Spleen (tissue), 11 donors: ENCODE results near the gene LCE6A. TPM values are rescaled to one million over a fixed set of nuclear protein-coding genes. Genes with fewer than 3 reads are reported as not detected.

Source experiments
- DNase-seq: peaks from one replicate; pipeline ENCODE4 v3.0.0-alpha.2; 2020
- H3K27ac ChIP-seq, 8 donors: fragments of 200-600 bp; sonication (generic) in 7 of 8; 1 replicate in 4 of 8; 2 replicates in 4 of 8; pipeline versions ENCODE4 v1.5.0 to v1.8.0; 2016 to 2021; ENCODE audit warnings: inconsistent platforms in 4 of 8, mild to moderate bottlenecking in 4 of 8, moderate library complexity in 1 of 8
- H3K27me3 ChIP-seq, 7 donors: fragments of 200-600 bp; sonication (generic) in 6 of 7; replicated peaks in 1 of 7; 1 replicate in 4 of 7; 2 replicates in 3 of 7; pipeline versions ENCODE4 v1.5.0 to v1.8.0; 2016 to 2021; ENCODE audit warnings: inconsistent platforms in 3 of 7, mild to moderate bottlenecking in 1 of 7
- H3K36me3 ChIP-seq, 6 donors: fragments of 200-600 bp; sonication (generic) in 5 of 6; 1 replicate in 4 of 6; 2 replicates in 2 of 6; pipeline versions ENCODE4 v1.5.0 to v1.8.0; 2016 to 2021; ENCODE audit warnings: inconsistent platforms in 2 of 6
- H3K4me1 ChIP-seq, 6 donors: fragments of 200-600 bp; sonication (generic) in 5 of 6; 1 replicate in 3 of 6; 2 replicates in 3 of 6; pipeline versions ENCODE4 v1.5.0 to v1.8.0; 2016 to 2021; ENCODE audit warnings: inconsistent platforms in 3 of 6
- H3K4me3 ChIP-seq, 8 donors: fragments of 200-600 bp; sonication (generic) in 7 of 8; 1 replicate in 4 of 8; 2 replicates in 4 of 8; pipeline versions ENCODE4 v1.5.0 to v1.8.0; 2016 to 2021; ENCODE audit warnings: inconsistent platforms in 4 of 8, mild to moderate bottlenecking in 4 of 8, moderate library complexity in 2 of 8
- H3K9me3 ChIP-seq, 8 donors: fragments of 200-600 bp; sonication (generic) in 7 of 8; 1 replicate in 4 of 8; 2 replicates in 4 of 8; pipeline versions ENCODE4 v1.5.0 to v1.8.0; 2016 to 2021; ENCODE audit warnings: inconsistent platforms in 4 of 8
- CTCF ChIP-seq, 11 experiments: fragments of 200-600 bp in 7 of 11; fragments of 450-650 bp in 4 of 11; sonication (generic) in 4 of 11; IDR thresholded peaks in 8 of 11; conservative IDR thresholded peaks in 3 of 11; 1 replicate in 7 of 11; 2 replicates in 4 of 11; pipeline versions ENCODE4 v1.4.0 to v1.8.0; 2016 to 2021; ENCODE audit warnings: antibody characterized with exemption in 11 of 11, inconsistent platforms in 4 of 11, mild to moderate bottlenecking in 1 of 11
- POLR2A ChIP-seq, 3 donors: fragments of 450-650 bp; IDR thresholded peaks; one replicate each; pipeline ENCODE4 v1.5.1; 2017; ENCODE audit warnings: antibody characterized with exemption in 3 of 3, mild to moderate bottlenecking in 1 of 3
- POLR2AphosphoS5 ChIP-seq, 3 donors: sonication (generic); formaldehyde crosslinking; IDR thresholded peaks; one replicate each; pipeline ENCODE4 v1.5.1; 2017; ENCODE audit warnings: antibody characterized with exemption in 3 of 3
- WGBS, 5 donors: extraction: QIAGEN DNeasy Blood & Tissue Kit in 3 of 5; methylation state at CpG; one replicate each; pipeline versions ENCODE4 v1.1.5 to v1.1.7; 2013 to 2018; 5-methylcytosine and 5-hydroxymethylcytosine counted together
- intact Hi-C: fragments of 100-400 bp; cut with DNase I; formaldehyde crosslinking; loops from one replicate; pipeline ENCODE4 v1.15.0; 2023; ENCODE audit warnings: low total_unique reads
- polyA plus RNA-seq, 3 donors: library from polyadenylated mRNA; stranded (reverse); fragments of 200-250 nt; gene quantifications; one replicate each; pipeline ENCODE4 v1.2.1, GENCODE V29; 2013
- total RNA-seq, 7 donors: library from RNA; depleted of rRNA in 3 of 7; stranded (reverse); fragments of >200 nt in 3 of 7; fragmentation: NEBNext Ultra II Directional in 4 of 7; extraction: Animal tissue kit (Norgen Biotek cat#: 25700) in 4 of 7; gene quantifications; one replicate each; pipeline versions ENCODE4 v1.1.0 to v1.2.1, GENCODE V29; 2016 to 2021
- donor health status: healthy with polysubstance abuse.
- donor health status: DM: no; HTN: no; CAD: no; lungs with moderate emphysema.
- donor health status: DM: no; HTN: no; CAD: no.
- donor health status: Bipolar disorder and iron deficiency.
- donor health status: healthy.
- donor health status: DM: no; HTN: no; CAD: no.
- donor health status: DM: yes; HTN: yes; CAD: no.

Gene LCE6A
- total and polyA plus RNA-seq, 10 donors = not detected

- no peak for DNase-seq
- WGBS, 5 donors = 49 to 69% (median 57%) methylated on average over 3 of the region's 3 CpGs
- Histone ChIP-seq H3K27me3 (peaks cover 0 to 37% (median 0%) of the 10 kb centered on the region in 7 donors), H3K36me3 (no peaks in the 10 kb centered on the region), H3K9me3 (peaks cover 0 to 4% (median 0%) of the 10 kb centered on the region in 8 donors), H3K4me1 (no peaks in the 10 kb centered on the region), H3K4me3 (no peak within 1 kb of the TSS), H3K27ac (no peak within 1 kb of the TSS)
- TF ChIP-seq POLR2A (IDR thresholded peaks at IDR 0.05) (no peak), CTCF (IDR thresholded peaks at IDR 0.05 in 8 of 11, conservative IDR thresholded peaks at IDR 0.05 in 3 of 11) (no peak), POLR2AphosphoS5 (IDR thresholded peaks at IDR 0.05) (no peak)
- intact Hi-C loops = no loop called here
These were observed 36.1 kb upstream of the LCE6A start, which contains the start of gene LCE1C for GRCh38 chr1:152806576-152806975. TSS of gene LCE1C (minus strand) at chr1:152806651. CDS start at chr1:152805478, 1,173 bp downstream.

DNA sequence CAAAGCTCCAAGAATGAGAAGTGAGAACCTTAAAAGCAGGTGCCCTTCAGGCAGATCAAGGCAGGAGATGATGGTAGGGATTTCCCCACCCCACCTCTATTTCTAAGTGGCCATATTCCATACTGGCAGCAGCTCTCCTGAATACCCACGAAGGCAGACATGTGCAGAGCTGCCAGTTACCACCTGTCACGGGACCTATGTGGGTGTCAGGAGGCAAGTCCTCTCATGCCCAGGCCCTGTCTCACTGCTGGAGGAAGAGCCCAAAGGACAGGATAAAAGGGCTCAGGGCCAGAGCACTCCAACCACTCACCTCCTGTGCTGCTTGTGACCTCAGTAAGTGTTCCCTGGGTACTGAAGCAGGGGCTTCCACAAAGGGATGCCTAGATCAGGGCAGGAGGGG lies 31.6 kb upstream of the LCE6A start:
- H3K9me3 ChIP-seq = peaks cover 0 to 7% (median 0%) of the 10 kb centered on the region in 8 donors
- intact Hi-C loops = no loop called here
- no peaks in the 10 kb centered on the region for H3K4me1 ChIP-seq
- H3K27me3 ChIP-seq = peaks cover 0 to 24% (median 0%) of the 10 kb centered on the region in 7 donors
- DNase-seq = no peak
- TF ChIP-seq POLR2AphosphoS5 (IDR thresholded peaks at IDR 0.05) (no peak), POLR2A (IDR thresholded peaks at IDR 0.05) (no peak), CTCF (IDR thresholded peaks at IDR 0.05 in 8 of 11, conservative IDR thresholded peaks at IDR 0.05 in 3 of 11) (no peak)
- 63 to 81% (median 75%) methylated on average over 2 of the region's 2 CpGs for WGBS, 5 donors
- no peak overlapping the region for H3K4me3 ChIP-seq
- no peaks in the 10 kb centered on the region for H3K36me3 ChIP-seq
- no peak overlapping the region for H3K27ac ChIP-seq

DNA sequence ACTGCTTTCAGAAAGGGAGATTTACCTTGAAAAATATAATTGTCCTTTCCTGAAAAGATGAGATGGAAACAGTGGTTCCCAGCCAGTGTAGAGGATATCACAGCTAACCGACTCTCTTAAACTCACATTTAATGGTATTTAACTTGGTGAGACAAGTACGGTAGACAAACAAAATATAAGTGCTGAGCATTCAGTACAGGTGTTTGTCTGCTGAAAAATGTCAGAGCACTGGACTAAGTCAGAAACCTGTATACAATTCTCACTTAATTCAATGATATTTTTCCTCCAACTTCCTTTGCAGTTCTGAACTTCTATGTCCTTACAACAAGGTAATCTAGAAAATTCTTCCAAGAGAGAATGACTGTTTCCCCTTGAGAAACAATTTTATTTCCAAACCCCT lies 31.0 kb upstream of the LCE6A start, which contains the start of gene LCE1B:
TSS of gene LCE1B (plus strand) at position 301 of the 400 bp plus-strand sequence. CDS start 476 bp downstream, outside the sequence.
- Histone ChIP-seq H3K27me3 (peaks cover 0 to 19% (median 0%) of the 10 kb centered on the region in 7 donors), H3K27ac (no peak within 1 kb of the TSS), H3K9me3 (peaks cover 0 to 7% (median 0%) of the 10 kb centered on the region in 8 donors), H3K36me3 (no peaks in the 10 kb centered on the region), H3K4me3 (no peak within 1 kb of the TSS), H3K4me1 (no peaks in the 10 kb centered on the region)
- no peak for DNase-seq
- intact Hi-C loops = no loop called here
- 67 to 93% (median 88%) methylated on average over 2 of the region's 2 CpGs for WGBS, 5 donors
- TF ChIP-seq POLR2A (IDR thresholded peaks at IDR 0.05) (no peak), POLR2AphosphoS5 (IDR thresholded peaks at IDR 0.05) (no peak), CTCF (IDR thresholded peaks at IDR 0.05 in 8 of 11, conservative IDR thresholded peaks at IDR 0.05 in 3 of 11) (no peak)

DNA sequence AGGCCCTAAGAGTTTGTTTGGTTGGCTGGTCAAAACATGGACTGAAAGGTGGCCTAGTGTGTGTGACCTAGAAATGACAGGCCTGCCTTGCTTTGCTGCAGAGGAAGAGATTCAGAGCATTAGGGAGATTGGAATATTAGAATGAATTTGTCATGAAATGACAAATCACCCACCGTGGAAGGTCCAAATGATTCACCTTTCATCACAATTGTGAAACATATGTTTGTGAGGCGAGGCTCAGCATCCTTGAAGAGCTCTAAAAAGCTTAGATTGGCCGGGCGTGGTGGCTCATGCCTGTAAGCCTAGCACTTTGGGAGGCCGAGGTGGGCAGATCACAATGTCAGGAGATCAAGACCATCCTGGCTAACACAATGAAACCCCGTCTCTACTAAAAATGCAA lies 25.3 kb upstream of the LCE6A start:
- 82 to 89% (median 84%) methylated on average over 6 of the region's 6 CpGs for WGBS, 5 donors
- H3K36me3 ChIP-seq = no peaks in the 10 kb centered on the region
- intact Hi-C loops = no loop called here
- H3K4me1 ChIP-seq = no peaks in the 10 kb centered on the region
- H3K9me3 ChIP-seq = peaks cover 0 to 3% (median 0%) of the 10 kb centered on the region in 8 donors
- no peak for DNase-seq
- H3K27me3 ChIP-seq = peaks cover 0 to 5% (median 0%) of the 10 kb centered on the region in 7 donors
- no peak for TF ChIP-seq POLR2AphosphoS5 (IDR thresholded peaks at IDR 0.05)
- no peak for TF ChIP-seq POLR2A (IDR thresholded peaks at IDR 0.05)
- no peak for TF ChIP-seq CTCF (IDR thresholded peaks at IDR 0.05 in 8 of 11, conservative IDR thresholded peaks at IDR 0.05 in 3 of 11)
- no peak overlapping the region for H3K27ac ChIP-seq
- no peak overlapping the region for H3K4me3 ChIP-seq
